HCT116 (cell line): Measurements from ENCODE around the gene GRHL1. TPM values are rescaled to one million over a fixed set of nuclear protein-coding genes. Genes with fewer than 3 reads are reported as not detected.

Source experiments
- ATAC-seq: fragments of 200-7000 bp; cut with Tn5 transposase; 2 replicates; pipeline ENCODE4 v1.9.1; 2020; ENCODE audit warnings: mild to moderate bottlenecking, moderate library complexity
- BruUV-seq: library from RNA; stranded (reverse); fragments of 400-500 nt; replicated peaks from 2 replicates; lab custom pipeline; 2021; lab: Mats Ljungman, UMichigan
- CTCF ChIA-PET: fragments of 300-600 bp; sonication (Branson Sonifier 250); formaldehyde crosslinking; loops from one replicate; lab custom pipeline; 2021; ENCODE audit warnings: antibody characterized with exemption; lab: Charles Lee
- POLR2A ChIA-PET: fragments of 300-600, 350-600 bp; sonication (Branson Sonifier 250); formaldehyde crosslinking; loops from one replicate; lab custom pipeline; 2021; ENCODE audit warnings: antibody characterized with exemption; lab: Charles Lee
- RAD21 ChIA-PET, 2 experiments: fragments of 300-600 bp; sonication (Branson Sonifier 250); formaldehyde crosslinking; loops; one replicate each; lab custom pipeline; 2023; ENCODE audit warnings: low total read pairs in 2 of 2; ENCODE audit not compliant: uncharacterized antibody in 2 of 2, unreplicated experiment in 2 of 2, low non-redundant PET in 1 of 2; lab: Charles Lee
- DNase-seq: peaks from one replicate; pipeline ENCODE4 v3.0.0-alpha.2; 2010; ENCODE audit warnings: low read depth, low spot score
- H2AFZ ChIP-seq: fragments of 200-600 bp; shearing (Covaris generic), sonication (generic); 2 replicates; pipeline ENCODE4 v1.6.1; 2017; ENCODE audit warnings: low read depth, mixed run types, mixed read lengths, antibody characterized with exemption, low read length; ENCODE audit not compliant: poor library complexity, severe bottlenecking
- H3K27ac ChIP-seq: 2 replicates; pipeline ENCODE4 v1.5.1; 2012; ENCODE audit warnings: low read depth, low read length
- H3K27me3 ChIP-seq: fragments of 200-600 bp; sonication (generic); 2 replicates; pipeline ENCODE4 v1.6.1; 2016; ENCODE audit warnings: mixed run types, low read length, mixed read lengths; ENCODE audit not compliant: insufficient read depth
- H3K36me3 ChIP-seq, 2 experiments: fragments of 200-500 bp in 1 of 2; fragments of 200-600 bp in 1 of 2; sonication (Bioruptor generic) in 1 of 2; sonication (generic) in 1 of 2; 2 replicates each; pipeline versions ENCODE4 v1.5.1 to v1.6.1; 2014 to 2016; ENCODE audit warnings: low read length in 2 of 2, inconsistent platforms in 1 of 2, mixed read lengths in 1 of 2, mixed run types in 1 of 2; ENCODE audit not compliant: insufficient read depth in 2 of 2, control insufficient read depth in 1 of 2
- H3K4me1 ChIP-seq, 2 experiments: fragments of 200-600 bp in 1 of 2; sonication (generic) in 1 of 2; 2 replicates each; pipeline versions ENCODE4 v1.5.1 to v1.6.1; 2012 to 2017; ENCODE audit warnings: low read length in 2 of 2, inconsistent platforms in 1 of 2, mild to moderate bottlenecking in 1 of 2, mixed read lengths in 1 of 2, mixed run types in 1 of 2, moderate library complexity in 1 of 2; ENCODE audit not compliant: insufficient read depth in 2 of 2, control insufficient read depth in 1 of 2
- H3K4me2 ChIP-seq: fragments of 200-600 bp; sonication (generic); 2 replicates; pipeline ENCODE4 v1.6.1; 2017; ENCODE audit warnings: mixed run types, low read length, mixed read lengths
- H3K4me3 ChIP-seq, 2 experiments: fragments of 200-600 bp in 1 of 2; sonication (generic) in 1 of 2; replicated peaks in 1 of 2; 2 replicates each; pipeline ENCODE4 v1.5.1; 2011 to 2016; ENCODE audit warnings: low read length in 2 of 2, control low read depth in 1 of 2, low read depth in 1 of 2, mild to moderate bottlenecking in 1 of 2, mixed read lengths in 1 of 2, mixed run types in 1 of 2
- H3K79me2 ChIP-seq: fragments of 200-600 bp; sonication (generic); 2 replicates; pipeline ENCODE4 v1.6.1; 2017; ENCODE audit warnings: mild to moderate bottlenecking, mixed run types, low read length, moderate library complexity, mixed read lengths; ENCODE audit not compliant: insufficient read depth
- H3K9ac ChIP-seq: fragments of 200-600 bp; sonication (generic); 2 replicates; pipeline ENCODE4 v1.6.1; 2016; ENCODE audit warnings: low read length, mixed read lengths
- H3K9me2 ChIP-seq: fragments of 200-600 bp; sonication (generic), shearing (Covaris generic); 2 replicates; pipeline ENCODE4 v1.6.1; 2017; ENCODE audit warnings: mixed run types, mild to moderate bottlenecking, moderate library complexity; ENCODE audit not compliant: insufficient read depth
- H3K9me3 ChIP-seq, 2 experiments: fragments of 200-500 bp in 1 of 2; fragments of 200-600 bp in 1 of 2; sonication (Bioruptor generic) in 1 of 2; sonication (generic) in 1 of 2; 2 replicates each; pipeline ENCODE4 v1.6.1; 2014 to 2017; ENCODE audit warnings: low read length in 2 of 2, mixed read lengths in 2 of 2, inconsistent platforms in 1 of 2, low read depth in 1 of 2, mild to moderate bottlenecking in 1 of 2, mixed run types in 1 of 2, moderate library complexity in 1 of 2; ENCODE audit not compliant: control insufficient read depth in 1 of 2, insufficient read depth in 1 of 2
- H4K20me1 ChIP-seq: fragments of 200-600 bp; sonication (generic), shearing (Covaris generic); 2 replicates; pipeline ENCODE4 v1.6.1; 2017; ENCODE audit warnings: mixed run types, mild to moderate bottlenecking, moderate library complexity; ENCODE audit not compliant: insufficient read depth
- ATF3 ChIP-seq: IDR thresholded peaks from 2 replicates; pipeline ENCODE4 v1.6.1; 2012
- CEBPB ChIP-seq: IDR thresholded peaks from 2 replicates; pipeline ENCODE4 v1.6.1; 2012; ENCODE audit warnings: low read depth
- CTCF ChIP-seq, 3 experiments: fragments of 200-600 bp in 1 of 3; sonication (generic) in 1 of 3; IDR thresholded peaks in 2 of 3; conservative IDR thresholded peaks in 1 of 3; 2 replicates each; pipeline ENCODE4 v1.5.1; 2012 to 2017; ENCODE audit warnings: low read depth in 2 of 3, low read length in 2 of 3, antibody characterized with exemption in 1 of 3, borderline replicate concordance in 1 of 3, control low read depth in 1 of 3, mild to moderate bottlenecking in 1 of 3, mixed read lengths in 1 of 3, mixed run types in 1 of 3, moderate library complexity in 1 of 3; ENCODE audit not compliant: insufficient read depth in 1 of 3
- EGR1 ChIP-seq: IDR thresholded peaks from 2 replicates; pipeline ENCODE4 v1.6.1; 2012; ENCODE audit warnings: low read depth
- ELF1 ChIP-seq: IDR thresholded peaks from 2 replicates; pipeline ENCODE4 v1.6.1; 2012; ENCODE audit warnings: low read depth, borderline replicate concordance
- EZH2 ChIP-seq: fragments of 200-600 bp; sonication (generic); IDR thresholded peaks from 2 replicates; pipeline ENCODE4 v1.6.1; 2017; ENCODE audit warnings: antibody characterized with exemption, mixed run types
- FOSL1 ChIP-seq: IDR thresholded peaks from 2 replicates; pipeline ENCODE4 v1.6.1; 2012; ENCODE audit warnings: low read depth
- JUND ChIP-seq: IDR thresholded peaks from 2 replicates; pipeline ENCODE4 v1.6.1; 2012
- MAX ChIP-seq: IDR thresholded peaks from 2 replicates; pipeline ENCODE4 v1.6.1; 2012
- POLR2A ChIP-seq: IDR thresholded peaks from 2 replicates; pipeline ENCODE4 v1.7.0; 2011; ENCODE audit warnings: borderline replicate concordance; ENCODE audit not compliant: insufficient read depth, insufficient read length; ENCODE audit errors: extremely low read depth
- POLR2AphosphoS5 ChIP-seq: IDR thresholded peaks from 2 replicates; pipeline ENCODE4 v1.6.1; 2011; ENCODE audit warnings: mild to moderate bottlenecking, low read depth, low read length, moderate library complexity
- RAD21 ChIP-seq: IDR thresholded peaks from 2 replicates; pipeline ENCODE4 v1.6.1; 2012; ENCODE audit warnings: low read depth, mild to moderate bottlenecking
- REST ChIP-seq: IDR thresholded peaks from 2 replicates; pipeline ENCODE4 v1.6.1; 2012; ENCODE audit warnings: low read depth
- SP1 ChIP-seq: IDR thresholded peaks from 2 replicates; pipeline ENCODE4 v1.6.1; 2012; ENCODE audit warnings: low read depth
- SRF ChIP-seq: IDR thresholded peaks from 2 replicates; pipeline ENCODE4 v1.6.1; 2012; ENCODE audit warnings: low read depth
- YY1 ChIP-seq: IDR thresholded peaks from 2 replicates; pipeline ENCODE4 v1.6.1; 2011; ENCODE audit warnings: low read length, low read depth, moderate library complexity, mild to moderate bottlenecking; ENCODE audit not compliant: insufficient replicate concordance; ENCODE audit errors: extremely low read depth
- ZBTB33 ChIP-seq: IDR thresholded peaks from 2 replicates; pipeline ENCODE4 v1.6.1; 2011; ENCODE audit warnings: mild to moderate bottlenecking, low read length, moderate library complexity; ENCODE audit not compliant: insufficient replicate concordance; ENCODE audit errors: extremely low read depth
- ZFX ChIP-seq: fragments of 450-650 bp; IDR thresholded peaks from 2 replicates; pipeline ENCODE4 v1.6.1; 2017
- intact Hi-C: fragments of 100-400 bp; cut with micrococcal nuclease; formaldehyde crosslinking; loops from 2 replicates; pipeline ENCODE4 v1.10.0; 2022
- total RNA-seq: library from RNA; stranded (reverse); gene quantifications from one replicate; pipeline ENCODE4 v1.2.1, GENCODE V29; 2021; ENCODE audit not compliant: unreplicated experiment

GRHL1 gene
- total RNA-seq, 1 experiment from 2014 or later = 8.5 TPM

GRCh38 chr2:9981655-9982054 lies 30.2 kb downstream of the GRHL1 start:
- CTCF ChIA-PET = no interaction called here
- H3K4me1 ChIP-seq = peaks cover 13 to 25% of the 10 kb centered on the region in 2 experiments
- H3K9ac ChIP-seq = no peak overlapping the region
- RAD21 ChIA-PET = no interaction called here
- H3K27ac ChIP-seq = no peak overlapping the region
- TF ChIP-seq RAD21 (no peak), JUND (no peak), CTCF (IDR thresholded peaks at IDR 0.05 in 2 of 3, conservative IDR thresholded peaks at IDR 0.05 in 1 of 3; ENCODE audit: borderline replicate concordance in 1 of 3, insufficient read depth in 1 of 3, low read depth in 2 of 3, low read length in 2 of 3) (no peak), YY1 (no peak), EGR1 (no peak), EZH2 (no peak), REST (no peak), POLR2A (no peak), ZFX (no peak), CEBPB (no peak), ZBTB33 (no peak), ELF1 (no peak), ATF3 (no peak), MAX (no peak), SRF (no peak), FOSL1 (no peak), POLR2AphosphoS5 (no peak), SP1 (no peak)
- no peaks in the 10 kb centered on the region for H3K9me2 ChIP-seq
- no peaks in the 10 kb centered on the region for H3K79me2 ChIP-seq
- no peaks in the 10 kb centered on the region for H4K20me1 ChIP-seq
- DNase-seq = no peak
- H3K9me3 ChIP-seq = no peaks in the 10 kb centered on the region
- no peak overlapping the region for H2AFZ ChIP-seq
- ATAC-seq = no peak
- no TSS peak for BruUV-seq
- POLR2A ChIA-PET = no interaction called here
- H3K27me3 ChIP-seq = no peaks in the 10 kb centered on the region
- H3K4me3 ChIP-seq = no peak overlapping the region
- intact Hi-C loops = no loop called here
- no peak overlapping the region for H3K4me2 ChIP-seq
- H3K36me3 ChIP-seq = no peaks in the 10 kb centered on the region
